Activated CD4-positive, alpha-beta memory T cell treated with anti-CD3 and anti-CD28 coated beads for 36 hours (primary cell): ENCODE data around the gene CASKIN2. TPM values are rescaled to one million over a fixed set of nuclear protein-coding genes. Genes with fewer than 3 reads are reported as not detected.
A peak's percentile ranks its signal among the peaks of the same experiment; 100 is the strongest.
"Not testable (repeated sequence)": the region's sequence is repeated elsewhere in the genome, so short reads cannot be mapped to it uniquely, and the experiment has no call there.

Experiments used
- CTCF ChIA-PET: fragments of 350-600 bp; sonication (Branson Sonifier 250); formaldehyde crosslinking; loops from one replicate; lab custom pipeline; 2021; ENCODE audit warnings: antibody characterized with exemption, inconsistent platforms; lab: Charles Lee
- POLR2A ChIA-PET: fragments of 350-600 bp; sonication (Branson Sonifier 250); formaldehyde crosslinking; loops from one replicate; lab custom pipeline; 2021; ENCODE audit warnings: antibody characterized with exemption; lab: Charles Lee
- DNase-seq: peaks from one replicate; pipeline ENCODE4 v3.0.0-alpha.2; 2020
- H3K27ac Mint-ChIP-seq: one replicate; pipeline ENCODE4 v1.8.0; 2021; ENCODE audit warnings: mixed read lengths
- H3K27me3 Mint-ChIP-seq: one replicate; pipeline ENCODE4 v1.8.0; 2021; ENCODE audit warnings: mixed read lengths
- H3K36me3 Mint-ChIP-seq: one replicate; pipeline ENCODE4 v1.8.0; 2021; ENCODE audit warnings: mixed read lengths
- H3K4me1 Mint-ChIP-seq: one replicate; pipeline ENCODE4 v1.8.0; 2021; ENCODE audit warnings: low read depth, mixed read lengths
- H3K4me3 Mint-ChIP-seq: one replicate; pipeline ENCODE4 v1.8.0; 2021; ENCODE audit warnings: mild to moderate bottlenecking, mixed read lengths
- H3K9me3 Mint-ChIP-seq: one replicate; pipeline ENCODE4 v1.8.0; 2021; ENCODE audit warnings: mixed read lengths
- intact Hi-C: fragments of 100-400 bp; cut with micrococcal nuclease; formaldehyde crosslinking; loops from one replicate; pipeline ENCODE4 v1.15.1; 2023
- total RNA-seq, 2 experiments: library from RNA; stranded (reverse); gene quantifications; one replicate each; pipeline ENCODE4 v1.2.3, GENCODE V29; 2021

Gene CASKIN2
- total RNA-seq, 2 experiments from 2014 or later, result 4.7 to 5.3 TPM

GRCh38 chr17:75524970-75525805, 9.9 kb upstream of the CASKIN2 start, which contains the start of gene LLGL2:
Gene LLGL2 (plus strand): TSS chr17:75525697. CDS start chr17:75543427, 17,730 bp downstream.
- DNase-seq, result peak; percentile 86
- H3K27ac Mint-ChIP-seq, result no peak within 1 kb of the TSS
- no peaks in the 10 kb centered on the region for H3K27me3 Mint-ChIP-seq
- peaks cover 8% of the 10 kb centered on the region for H3K36me3 Mint-ChIP-seq
- CTCF ChIA-PET, result interaction anchor here (0.8 to 1.8 kb wide), 5 partner anchors 9 to 236 kb away, joined by 3 to 19 read pairs (median 4); partner anchors contain the start of genes SLC25A19 and TSEN54
- H3K4me3 Mint-ChIP-seq, result peak within 1 kb of the TSS; percentile 68
- intact Hi-C loops, result loop anchor here (1.0 kb wide), 1 partner anchor 9 kb away; the partner anchor contains the start of gene TSEN54
- POLR2A ChIA-PET, result interaction anchor here (1.3 to 3.6 kb wide), 2 partner anchors 8 to 10 kb away, joined by 6 to 17 read pairs; partner anchors contain the start of gene TSEN54
- no peaks in the 10 kb centered on the region for H3K9me3 Mint-ChIP-seq
- H3K4me1 Mint-ChIP-seq, result peaks cover 12% of the 10 kb centered on the region

GRCh38 chr17:75524269-75524969, 9.1 kb upstream of the CASKIN2 start:
- ChIA-PET POLR2A (interaction anchor here (1.3 to 3.6 kb wide), 2 partner anchors 8 to 10 kb away, joined by 6 to 17 read pairs; partner anchors contain the start of gene TSEN54), CTCF (interaction anchor here (1.1 to 1.8 kb wide), 5 partner anchors 8 to 254 kb away, joined by 3 to 19 read pairs (median 4); partner anchors contain the start of genes MIF4GD, SLC25A19 and TSEN54)
- intact Hi-C loops, result no loop called here
- H3K9me3 Mint-ChIP-seq, result no peaks in the 10 kb centered on the region
- no peak for DNase-seq
- no peak overlapping the region for H3K27ac Mint-ChIP-seq
- peak overlapping the region; percentile 60 for H3K4me3 Mint-ChIP-seq
- H3K27me3 Mint-ChIP-seq, result no peaks in the 10 kb centered on the region
- peaks cover 12% of the 10 kb centered on the region for H3K4me1 Mint-ChIP-seq
- H3K36me3 Mint-ChIP-seq, result peaks cover 12% of the 10 kb centered on the region

- ChIA-PET POLR2A (no interaction called here), CTCF (interaction anchor here (1.1 kb wide), 1 partner anchor 253 kb away, joined by 3 read pairs; the partner anchor contains the start of gene MIF4GD)
- intact Hi-C loops, result no loop called here
- Mint-ChIP-seq H3K27ac (no peak overlapping the region), H3K4me3 (no peak overlapping the region), H3K9me3 (no peaks in the 10 kb centered on the region), H3K36me3 (peaks cover 12% of the 10 kb centered on the region), H3K4me1 (peaks cover 13% of the 10 kb centered on the region), H3K27me3 (no peaks in the 10 kb centered on the region)
- no peak for DNase-seq
These were observed 8.3 kb upstream of the CASKIN2 start for GRCh38 chr17:75523647-75524046.

- no peak for DNase-seq
- H3K4me1 Mint-ChIP-seq, result peaks cover 27% of the 10 kb centered on the region
- ChIA-PET CTCF (no interaction called here), POLR2A (no interaction called here)
- no peak overlapping the region for H3K4me3 Mint-ChIP-seq
- intact Hi-C loops, result no loop called here
- peaks cover 22% of the 10 kb centered on the region for H3K36me3 Mint-ChIP-seq
- no peaks in the 10 kb centered on the region for H3K9me3 Mint-ChIP-seq
- H3K27ac Mint-ChIP-seq, result no peak overlapping the region
- no peaks in the 10 kb centered on the region for H3K27me3 Mint-ChIP-seq
These were observed 6.8 kb upstream of the CASKIN2 start for GRCh38 chr17:75521951-75522727.

- ChIA-PET POLR2A (no interaction called here), CTCF (no interaction called here)
- H3K9me3 Mint-ChIP-seq, result no peaks in the 10 kb centered on the region
- no peak overlapping the region for H3K4me3 Mint-ChIP-seq
- H3K36me3 Mint-ChIP-seq, result peaks cover 22% of the 10 kb centered on the region
- no peak overlapping the region for H3K27ac Mint-ChIP-seq
- H3K27me3 Mint-ChIP-seq, result no peaks in the 10 kb centered on the region
- intact Hi-C loops, result no loop called here
- no peak for DNase-seq
- H3K4me1 Mint-ChIP-seq, result peaks cover 22% of the 10 kb centered on the region
These were observed 6.0 kb upstream of the CASKIN2 start for GRCh38 chr17:75521290-75521689.

- H3K27ac Mint-ChIP-seq, intact Hi-C loops, CTCF ChIA-PET, POLR2A ChIA-PET, H3K9me3 Mint-ChIP-seq, DNase-seq, H3K27me3 Mint-ChIP-seq, H3K4me3 Mint-ChIP-seq: not testable (repeated sequence)
- peaks cover 22% of the 10 kb centered on the region for H3K36me3 Mint-ChIP-seq
- H3K4me1 Mint-ChIP-seq, result peaks cover 21% of the 10 kb centered on the region
These were observed 5.1 kb upstream of the CASKIN2 start for GRCh38 chr17:75520413-75520812.

GRCh38 chr17:75518983-75519537, 3.7 kb upstream of the CASKIN2 start:
- Mint-ChIP-seq H3K9me3 (no peaks in the 10 kb centered on the region), H3K36me3 (peaks cover 22% of the 10 kb centered on the region), H3K27ac (no peak overlapping the region), H3K4me1 (peaks cover 17% of the 10 kb centered on the region), H3K4me3 (no peak overlapping the region), H3K27me3 (peaks cover under 1% of the 10 kb centered on the region)
- CTCF ChIA-PET, result interaction anchor here (0.8 kb wide), 1 partner anchor 244 kb away, joined by 4 read pairs; no protein-coding TSS in a partner anchor
- intact Hi-C loops, result loop anchor here (5.0 kb wide), 2 partner anchors 232 to 247 kb away; partner anchors contain the start of genes MIF4GD and SLC25A19
- POLR2A ChIA-PET, result no interaction called here
- no peak for DNase-seq

GRCh38 chr17:75518201-75518600, 2.9 kb upstream of the CASKIN2 start:
- no peaks in the 10 kb centered on the region for H3K9me3 Mint-ChIP-seq
- H3K4me3 Mint-ChIP-seq, result peak overlapping the region; percentile 86
- peaks cover 4% of the 10 kb centered on the region for H3K27me3 Mint-ChIP-seq
- peak overlapping the region; percentile 6 for H3K27ac Mint-ChIP-seq
- ChIA-PET POLR2A (no interaction called here), CTCF (no interaction called here)
- peaks cover 20% of the 10 kb centered on the region for H3K36me3 Mint-ChIP-seq
- intact Hi-C loops, result loop anchor here (5.0 kb wide), 2 partner anchors 231 to 246 kb away; partner anchors contain the start of genes MIF4GD and SLC25A19
- peak; percentile 22 for DNase-seq
- H3K4me1 Mint-ChIP-seq, result peaks cover 17% of the 10 kb centered on the region

GRCh38 chr17:75517297-75517865, 2.0 kb upstream of the CASKIN2 start:
- ChIA-PET POLR2A (interaction anchor here (1.6 to 2.3 kb wide), 2 partner anchors 9 to 18 kb away, joined by 5 to 17 read pairs; partner anchors contain the start of gene LLGL2), CTCF (interaction anchor here (0.9 to 2.0 kb wide), 12 partner anchors 8 to 505 kb away, joined by 3 to 19 read pairs (median 5); partner anchors contain the start of genes GRB2, LLGL2, MRPL58 and SLC25A19)
- H3K9me3 Mint-ChIP-seq, result no peaks in the 10 kb centered on the region
- H3K4me1 Mint-ChIP-seq, result peaks cover 17% of the 10 kb centered on the region
- H3K27me3 Mint-ChIP-seq, result peaks cover 4% of the 10 kb centered on the region
- peak overlapping the region; percentile 86 for H3K4me3 Mint-ChIP-seq
- peak overlapping the region; percentile 68 for H3K27ac Mint-ChIP-seq
- DNase-seq, result peak; percentile 62
- peaks cover 16% of the 10 kb centered on the region for H3K36me3 Mint-ChIP-seq
- intact Hi-C loops, result loop anchor here (1.0 to 5.0 kb wide), 3 partner anchors 72 to 245 kb away; partner anchors contain the start of genes MIF4GD and SLC25A19

- Mint-ChIP-seq H3K36me3 (peaks cover 15% of the 10 kb centered on the region), H3K4me3 (peak overlapping the region; percentile 86), H3K27me3 (peaks cover 4% of the 10 kb centered on the region), H3K27ac (peak overlapping the region; percentile 42), H3K4me1 (peaks cover 17% of the 10 kb centered on the region), H3K9me3 (no peaks in the 10 kb centered on the region)
- peak; percentile 52 for DNase-seq
- intact Hi-C loops, result loop anchor here (1.0 to 5.0 kb wide), 6 partner anchors 9 to 244 kb away; partner anchors contain the start of genes GRB2, LLGL2, MIF4GD and SLC25A19
- ChIA-PET CTCF (interaction anchor here (0.5 to 2.0 kb wide), 28 partner anchors 8 to 504 kb away, joined by 3 to 19 read pairs (median 4); partner anchors contain the start of genes GRB2, LLGL2, MIF4GD and MRPL58), POLR2A (interaction anchor here (1.0 to 2.3 kb wide), 3 partner anchors 9 to 247 kb away, joined by 4 to 17 read pairs (median 5); partner anchors contain the start of gene LLGL2)
These were observed 1.4 kb upstream of the CASKIN2 start for GRCh38 chr17:75516619-75517296.
